Karpas-422 (cell line): ENCODE results near the gene ADH1A. TPM values are rescaled to one million over a fixed set of nuclear protein-coding genes. Genes with fewer than 3 reads are reported as not detected.
"Not testable (repeated sequence)": the region's sequence is repeated elsewhere in the genome, so short reads cannot be mapped to it uniquely, and the experiment has no call there.

ENCODE experiments used
- DNase-seq: peaks from one replicate; pipeline ENCODE4 v3.0.0-alpha.2; 2015
- H2AFZ ChIP-seq: fragments of 200-600 bp; sonication (generic); 2 replicates; pipeline ENCODE4 v1.6.1; 2014; ENCODE audit warnings: antibody characterized with exemption, low read length, mixed read lengths
- H3K27ac ChIP-seq: fragments of 200-600 bp; sonication (generic); 2 replicates; pipeline ENCODE4 v1.5.1; 2014; ENCODE audit warnings: mild to moderate bottlenecking, low read length, moderate library complexity
- H3K27me3 ChIP-seq: fragments of 200-600 bp; sonication (generic); 2 replicates; pipeline ENCODE4 v1.6.1; 2014; ENCODE audit warnings: low read length, mixed read lengths
- H3K36me3 ChIP-seq: fragments of 200-600 bp; sonication (generic); 2 replicates; pipeline ENCODE4 v1.6.1; 2014; ENCODE audit warnings: low read length, mixed read lengths; ENCODE audit not compliant: insufficient read depth
- H3K4me1 ChIP-seq: fragments of 200-600 bp; sonication (generic); 2 replicates; pipeline ENCODE4 v1.6.1; 2014; ENCODE audit warnings: mild to moderate bottlenecking, low read length, mixed read lengths
- H3K4me2 ChIP-seq: fragments of 200-600 bp; sonication (generic); 2 replicates; pipeline ENCODE4 v1.6.1; 2014; ENCODE audit warnings: low read length, low read depth, mild to moderate bottlenecking; ENCODE audit not compliant: poor library complexity, severe bottlenecking
- H3K4me3 ChIP-seq: fragments of 200-600 bp; sonication (generic); 2 replicates; pipeline ENCODE4 v1.5.1; 2014; ENCODE audit warnings: mild to moderate bottlenecking, antibody characterized with exemption, low read length, mixed read lengths
- H3K79me2 ChIP-seq: fragments of 200-600 bp; sonication (generic); 2 replicates; pipeline ENCODE4 v1.6.1; 2014; ENCODE audit warnings: mild to moderate bottlenecking, low read length, mixed read lengths
- H3K9ac ChIP-seq: fragments of 200-600 bp; sonication (generic); 2 replicates; pipeline ENCODE4 v1.6.0; 2014; ENCODE audit warnings: low read length
- H3K9me2 ChIP-seq: fragments of 200-600 bp; sonication (generic), shearing (Covaris generic); replicated peaks from 2 replicates; pipeline ENCODE4 v1.6.0; 2014; ENCODE audit warnings: mild to moderate bottlenecking, low read length, moderate library complexity; ENCODE audit not compliant: insufficient read depth
- H3K9me3 ChIP-seq: fragments of 300-700, 200-600 bp; sonication (generic); 2 replicates; pipeline ENCODE4 v1.6.1; 2014; ENCODE audit warnings: low read length, mixed read lengths
- H4K20me1 ChIP-seq: fragments of 200-600 bp; sonication (generic); 2 replicates; pipeline ENCODE4 v1.6.1; 2014; ENCODE audit warnings: mild to moderate bottlenecking, antibody characterized with exemption, low read length, low read depth; ENCODE audit not compliant: insufficient read depth
- total RNA-seq: library from RNA; depleted of rRNA; stranded (reverse); fragments of >200 nt; shearing (Covaris generic); gene quantifications from 2 replicates; pipeline ENCODE4 v1.2.3, GENCODE V29; 2014; ENCODE audit warnings: low replicate concordance

The ADH1A gene
- total RNA-seq, 1 experiment from 2014 or later, result not detected

- H3K79me2 ChIP-seq, result no peaks in the 10 kb centered on the region
- no peaks in the 10 kb centered on the region for H3K9me2 ChIP-seq
- H3K4me2 ChIP-seq, result no peak overlapping the region
- no peak overlapping the region for H2AFZ ChIP-seq
- H3K4me1 ChIP-seq, result no peaks in the 10 kb centered on the region
- H3K27ac ChIP-seq, result no peak overlapping the region
- H3K4me3 ChIP-seq, result no peak overlapping the region
- no peaks in the 10 kb centered on the region for H3K9me3 ChIP-seq
- DNase-seq, result no peak
- no peaks in the 10 kb centered on the region for H4K20me1 ChIP-seq
- H3K36me3 ChIP-seq, result no peaks in the 10 kb centered on the region
- H3K9ac ChIP-seq, result no peak overlapping the region
- no peaks in the 10 kb centered on the region for H3K27me3 ChIP-seq
Observed at GRCh38 chr4:99275050-99275449, 15.7 kb downstream of the ADH1A start.

GRCh38 chr4:99273704-99274103 lies 17.1 kb downstream of the ADH1A start:
- Histone ChIP-seq H2AFZ (no peak overlapping the region), H3K36me3 (no peaks in the 10 kb centered on the region), H3K9ac (no peak overlapping the region), H3K9me2 (no peaks in the 10 kb centered on the region), H3K79me2 (no peaks in the 10 kb centered on the region), H3K4me1 (no peaks in the 10 kb centered on the region), H3K4me3 (no peak overlapping the region), H4K20me1 (no peaks in the 10 kb centered on the region), H3K27ac (no peak overlapping the region), H3K9me3 (no peaks in the 10 kb centered on the region), H3K27me3 (no peaks in the 10 kb centered on the region), H3K4me2 (no peak overlapping the region)
- no peak for DNase-seq

- Histone ChIP-seq H3K4me2 (no peak overlapping the region), H4K20me1 (no peaks in the 10 kb centered on the region), H2AFZ (no peak overlapping the region), H3K9me2 (no peaks in the 10 kb centered on the region), H3K4me1 (no peaks in the 10 kb centered on the region), H3K36me3 (no peaks in the 10 kb centered on the region), H3K27ac (no peak overlapping the region), H3K9me3 (no peaks in the 10 kb centered on the region), H3K4me3 (no peak overlapping the region), H3K9ac (no peak overlapping the region), H3K79me2 (no peaks in the 10 kb centered on the region), H3K27me3 (no peaks in the 10 kb centered on the region)
- no peak for DNase-seq
Observed at GRCh38 chr4:99264927-99265326, 25.9 kb downstream of the ADH1A start.

GRCh38 chr4:99252746-99253145 lies 38.0 kb downstream of the ADH1A start:
- DNase-seq, result no peak
- Histone ChIP-seq H3K36me3 (no peaks in the 10 kb centered on the region), H3K9me2 (no peaks in the 10 kb centered on the region), H3K27me3 (no peaks in the 10 kb centered on the region), H3K79me2 (no peaks in the 10 kb centered on the region), H3K9me3 (no peaks in the 10 kb centered on the region), H3K4me1 (no peaks in the 10 kb centered on the region), H3K9ac (no peak overlapping the region), H3K4me2 (no peak overlapping the region), H2AFZ (no peak overlapping the region), H3K27ac (no peak overlapping the region), H3K4me3 (no peak overlapping the region), H4K20me1 (no peaks in the 10 kb centered on the region)

GRCh38 chr4:99248714-99249113 lies 42.1 kb downstream of the ADH1A start:
- no peaks in the 10 kb centered on the region for H3K27me3 ChIP-seq
- no peak overlapping the region for H2AFZ ChIP-seq
- H3K4me1 ChIP-seq, result no peaks in the 10 kb centered on the region
- H3K9me3 ChIP-seq, result no peaks in the 10 kb centered on the region
- DNase-seq, result no peak
- H3K79me2 ChIP-seq, result no peaks in the 10 kb centered on the region
- H3K9me2 ChIP-seq, result no peaks in the 10 kb centered on the region
- no peaks in the 10 kb centered on the region for H4K20me1 ChIP-seq
- no peaks in the 10 kb centered on the region for H3K36me3 ChIP-seq
- H3K4me2 ChIP-seq, result no peak overlapping the region
- H3K27ac ChIP-seq, result no peak overlapping the region
- no peak overlapping the region for H3K9ac ChIP-seq
- H3K4me3 ChIP-seq, result no peak overlapping the region

- H4K20me1 ChIP-seq, result no peaks in the 10 kb centered on the region
- DNase-seq, result no peak
- H3K9ac ChIP-seq, result no peak overlapping the region
- no peaks in the 10 kb centered on the region for H3K9me2 ChIP-seq
- H2AFZ ChIP-seq, result no peak overlapping the region
- no peaks in the 10 kb centered on the region for H3K27me3 ChIP-seq
- H3K9me3 ChIP-seq, result no peaks in the 10 kb centered on the region
- H3K36me3 ChIP-seq, result no peaks in the 10 kb centered on the region
- no peak overlapping the region for H3K4me3 ChIP-seq
- no peaks in the 10 kb centered on the region for H3K4me1 ChIP-seq
- no peak overlapping the region for H3K4me2 ChIP-seq
- no peaks in the 10 kb centered on the region for H3K79me2 ChIP-seq
- H3K27ac ChIP-seq, result no peak overlapping the region
Observed at GRCh38 chr4:99235955-99236354, 54.8 kb downstream of the ADH1A start.

- Histone ChIP-seq H3K36me3 (no peaks in the 10 kb centered on the region), H3K9ac (no peak overlapping the region), H3K79me2 (no peaks in the 10 kb centered on the region), H3K9me2 (no peaks in the 10 kb centered on the region), H3K9me3 (no peaks in the 10 kb centered on the region), H3K27me3 (no peaks in the 10 kb centered on the region), H2AFZ (no peak overlapping the region), H4K20me1 (no peaks in the 10 kb centered on the region), H3K4me3 (no peak overlapping the region), H3K4me1 (no peaks in the 10 kb centered on the region), H3K4me2 (no peak overlapping the region), H3K27ac (no peak overlapping the region)
- no peak for DNase-seq
Observed at GRCh38 chr4:99234331-99235010, 56.3 kb downstream of the ADH1A start.

- not testable (repeated sequence) for H3K36me3 ChIP-seq, H3K9me2 ChIP-seq, H2AFZ ChIP-seq, H3K4me1 ChIP-seq, H3K4me3 ChIP-seq, H4K20me1 ChIP-seq, H3K79me2 ChIP-seq, H3K9me3 ChIP-seq, DNase-seq, H3K27me3 ChIP-seq, H3K9ac ChIP-seq, H3K4me2 ChIP-seq, H3K27ac ChIP-seq
Observed at GRCh38 chr4:99233397-99233796, 57.4 kb downstream of the ADH1A start.

GRCh38 chr4:99228706-99229105 lies 62.1 kb downstream of the ADH1A start:
- H3K9me3 ChIP-seq, H3K4me3 ChIP-seq, H3K9me2 ChIP-seq, H3K27ac ChIP-seq, H3K79me2 ChIP-seq, H3K4me2 ChIP-seq, H3K36me3 ChIP-seq, H2AFZ ChIP-seq, H3K4me1 ChIP-seq, H4K20me1 ChIP-seq, DNase-seq, H3K9ac ChIP-seq, H3K27me3 ChIP-seq: not testable (repeated sequence)
